Testis (tissue), 3 donors: Measurements from ENCODE around the gene ZMYM2. TPM values are rescaled to one million over a fixed set of nuclear protein-coding genes. Genes with fewer than 3 reads are reported as not detected.
"Not testable (repeated sequence)": the region's sequence is repeated elsewhere in the genome, so short reads cannot be mapped to it uniquely, and the experiment has no call there.

Source experiments
- DNase-seq: peaks from one replicate; pipeline ENCODE4 v3.0.0-alpha.2; 2019
- H3K27ac ChIP-seq, 2 donors: fragments of 200-600 bp; sonication (generic); one replicate each; pipeline ENCODE4 v1.5.1; 2019
- H3K27me3 ChIP-seq: fragments of 200-600 bp; sonication (generic); one replicate; pipeline ENCODE4 v1.5.1; 2019
- H3K36me3 ChIP-seq: fragments of 200-600 bp; sonication (generic); one replicate; pipeline ENCODE4 v1.5.1; 2017; ENCODE audit warnings: low read depth; ENCODE audit errors: missing control alignments
- H3K4me1 ChIP-seq: fragments of 200-600 bp; sonication (generic); one replicate; pipeline ENCODE4 v1.5.1; 2019
- H3K4me3 ChIP-seq, 2 donors: fragments of 200-600 bp; sonication (generic); one replicate each; pipeline ENCODE4 v1.5.1; 2017 to 2019
- H3K9me3 ChIP-seq: fragments of 200-600 bp; sonication (generic); one replicate; pipeline ENCODE4 v1.5.1; 2017
- CTCF ChIP-seq, 3 experiments: fragments of 450-650 bp in 2 of 3; fragments of 200-600 bp in 1 of 3; sonication (generic) in 1 of 3; IDR thresholded peaks; one replicate each; pipeline ENCODE4 v1.5.1; 2016 to 2019; ENCODE audit warnings: antibody characterized with exemption in 3 of 3, mild to moderate bottlenecking in 2 of 3, moderate library complexity in 1 of 3
- POLR2A ChIP-seq: fragments of 450-650 bp; IDR thresholded peaks from one replicate; pipeline ENCODE4 v1.6.1; 2017; ENCODE audit warnings: antibody characterized with exemption, mild to moderate bottlenecking, moderate library complexity
- WGBS, 2 donors: methylation state at CpG; one replicate each; pipeline ENCODE4 v1.1.5; 2018; 5-methylcytosine and 5-hydroxymethylcytosine counted together
- intact Hi-C: fragments of 100-400 bp; cut with DNase I; formaldehyde crosslinking; loops from one replicate; pipeline ENCODE4 v1.15.1; 2023; ENCODE audit warnings: low total_unique reads
- polyA plus RNA-seq: library from polyadenylated mRNA; stranded (reverse); fragments of 350-450 nt; fragmentation: Illumina TruSeq; extraction: RNeasy Lipid Tissue Mini Kit (QIAGEN cat#74804); gene quantifications from one replicate; pipeline ENCODE4 v1.2.3, GENCODE V29; 2014; ENCODE audit warnings: low read depth, low replicate concordance; ENCODE audit not compliant: insufficient read depth
- total RNA-seq, 2 donors: library from RNA; depleted of rRNA; stranded (reverse); fragments of >200 nt; gene quantifications; one replicate each; pipeline ENCODE4 v1.2.3, GENCODE V29; 2016

The ZMYM2 gene
- total and polyA plus RNA-seq, 3 donors from 2014 or later, result 110 to 177 (median 162) TPM

GRCh38 chr13:20028953-20029352 is 70.4 kb downstream of the ZMYM2 start:
- Histone ChIP-seq H3K4me1 (no peaks in the 10 kb centered on the region), H3K4me3 (no peak overlapping the region), H3K36me3 (no peaks in the 10 kb centered on the region), H3K9me3 (no peaks in the 10 kb centered on the region), H3K27ac (no peak overlapping the region), H3K27me3 (no peaks in the 10 kb centered on the region)
- WGBS, 2 donors, result 85 to 87% methylated on average over 4 of the region's 4 CpGs
- intact Hi-C loops, result no loop called here
- TF ChIP-seq CTCF (IDR thresholded peaks at IDR 0.05) (no peak), POLR2A (no peak)
- no peak for DNase-seq

DNA sequence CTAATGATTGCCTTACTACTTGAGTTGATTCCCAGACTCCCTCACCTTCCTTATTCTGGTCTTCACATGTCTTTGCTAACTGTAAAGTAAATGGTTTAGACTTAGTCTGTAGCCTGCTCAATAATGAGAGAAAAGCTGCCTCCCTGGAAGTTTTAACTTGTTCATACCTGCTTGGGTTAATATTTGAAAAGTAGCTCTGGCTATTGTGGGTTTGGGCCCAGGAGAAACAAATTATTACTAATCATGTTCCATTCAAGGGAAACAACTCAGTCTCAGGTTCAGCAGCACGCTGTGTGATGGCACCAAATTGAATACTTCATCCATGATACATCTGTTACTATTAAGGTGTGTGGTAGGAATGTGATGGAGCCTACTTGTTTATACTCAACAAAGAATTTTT is 75.0 kb downstream of the ZMYM2 start:
- no peak for TF ChIP-seq CTCF (IDR thresholded peaks at IDR 0.05)
- TF ChIP-seq POLR2A, result no peak
- Histone ChIP-seq H3K27ac (no peak overlapping the region), H3K36me3 (no peaks in the 10 kb centered on the region), H3K9me3 (no peaks in the 10 kb centered on the region), H3K4me1 (no peaks in the 10 kb centered on the region), H3K27me3 (no peaks in the 10 kb centered on the region), H3K4me3 (no peak overlapping the region)
- intact Hi-C loops, result no loop called here
- WGBS, 2 donors, result 87 to 96% methylated on average over 1 of the region's 1 CpG
- DNase-seq, result no peak

- TF ChIP-seq CTCF (IDR thresholded peaks at IDR 0.05) (no peak), POLR2A (no peak)
- no peaks in the 10 kb centered on the region for H3K9me3 ChIP-seq
- H3K27ac ChIP-seq, result no peak overlapping the region
- DNase-seq, result no peak
- intact Hi-C loops, result no loop called here
- H3K4me3 ChIP-seq, result no peak overlapping the region
- WGBS, 2 donors, result 76 to 83% methylated on average over 4 of the region's 4 CpGs
- H3K4me1 ChIP-seq, result no peaks in the 10 kb centered on the region
- H3K36me3 ChIP-seq, result no peaks in the 10 kb centered on the region
- no peaks in the 10 kb centered on the region for H3K27me3 ChIP-seq
Observed at GRCh38 chr13:20035130-20035529, 76.6 kb downstream of the ZMYM2 start.

GRCh38 chr13:20037908-20038307 is 79.4 kb downstream of the ZMYM2 start:
- H3K4me3 ChIP-seq, result no peak overlapping the region
- TF ChIP-seq CTCF (IDR thresholded peaks at IDR 0.05) (no peak), POLR2A (no peak)
- no peaks in the 10 kb centered on the region for H3K36me3 ChIP-seq
- no peaks in the 10 kb centered on the region for H3K27me3 ChIP-seq
- no peaks in the 10 kb centered on the region for H3K4me1 ChIP-seq
- intact Hi-C loops, result no loop called here
- no peaks in the 10 kb centered on the region for H3K9me3 ChIP-seq
- DNase-seq, result no peak
- no peak overlapping the region for H3K27ac ChIP-seq

DNA sequence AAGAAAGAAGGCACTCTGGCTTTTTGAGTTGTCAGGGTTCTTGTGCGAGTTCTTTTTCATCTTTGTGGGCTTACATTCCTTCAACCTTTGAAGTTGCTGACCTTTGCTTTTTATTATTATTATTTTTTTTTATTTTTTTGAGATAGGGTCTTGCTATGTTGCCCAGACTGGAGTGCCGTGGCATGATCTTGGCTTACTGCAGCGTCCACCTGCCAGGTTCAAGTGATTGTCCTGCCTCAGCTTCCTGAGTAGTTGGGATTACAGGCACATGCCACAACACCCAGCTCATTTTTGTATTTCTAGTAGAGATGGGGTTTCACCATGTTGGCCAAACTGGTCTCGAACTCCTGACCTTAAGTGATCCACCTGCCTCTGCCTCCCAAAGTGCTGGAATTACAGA is 84.1 kb downstream of the ZMYM2 start:
- 98% methylated on average over 4 of the region's 4 CpGs for WGBS, 2 donors
- DNase-seq, H3K36me3 ChIP-seq, H3K9me3 ChIP-seq, H3K4me1 ChIP-seq, H3K27ac ChIP-seq, H3K27me3 ChIP-seq, intact Hi-C loops, H3K4me3 ChIP-seq: not testable (repeated sequence)
